ENCODE data around the gene PTPN13. TPM values are rescaled to one million over a fixed set of nuclear protein-coding genes. Genes with fewer than 3 reads are reported as not detected.

The PTPN13 gene
- polyA plus RNA-seq, 1 donor = 6.0 TPM

DNA sequence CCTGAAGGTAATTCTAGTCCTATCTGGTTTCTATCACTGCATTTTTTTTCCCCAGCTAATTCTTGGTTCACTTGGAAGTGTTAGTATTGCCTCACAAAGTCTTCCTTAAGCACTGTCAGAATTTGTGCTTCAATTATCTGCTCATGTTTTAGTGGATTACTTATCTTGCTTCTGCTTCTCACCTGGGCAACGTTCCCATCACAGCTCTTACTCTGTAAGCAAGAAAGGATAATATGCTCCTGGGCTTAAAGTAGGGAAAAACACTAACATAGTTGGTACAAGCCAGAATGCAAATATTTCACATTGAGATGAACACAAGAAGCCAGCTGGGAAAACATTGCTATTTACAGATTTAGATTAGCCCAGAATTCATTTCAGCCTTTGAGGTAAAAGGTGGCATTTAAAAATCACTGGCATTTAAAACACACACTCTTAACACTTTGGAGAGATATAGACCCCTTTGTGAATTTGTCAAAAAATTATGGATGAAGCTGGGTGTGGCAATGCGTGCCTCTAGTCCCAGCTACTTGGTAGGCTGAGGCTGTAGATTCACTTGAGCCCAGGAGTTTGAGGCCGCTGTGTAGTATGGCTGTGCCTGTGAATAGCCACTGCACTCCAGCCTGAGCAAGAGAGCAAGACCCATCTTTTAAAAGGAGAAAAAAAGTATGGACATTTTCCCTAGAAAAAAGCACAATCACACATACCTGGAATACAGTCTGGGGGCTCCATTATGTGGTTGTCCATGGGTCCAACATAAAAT lies 6.6 kb upstream of the PTPN13 start:
- no peak for DNase-seq

DNA sequence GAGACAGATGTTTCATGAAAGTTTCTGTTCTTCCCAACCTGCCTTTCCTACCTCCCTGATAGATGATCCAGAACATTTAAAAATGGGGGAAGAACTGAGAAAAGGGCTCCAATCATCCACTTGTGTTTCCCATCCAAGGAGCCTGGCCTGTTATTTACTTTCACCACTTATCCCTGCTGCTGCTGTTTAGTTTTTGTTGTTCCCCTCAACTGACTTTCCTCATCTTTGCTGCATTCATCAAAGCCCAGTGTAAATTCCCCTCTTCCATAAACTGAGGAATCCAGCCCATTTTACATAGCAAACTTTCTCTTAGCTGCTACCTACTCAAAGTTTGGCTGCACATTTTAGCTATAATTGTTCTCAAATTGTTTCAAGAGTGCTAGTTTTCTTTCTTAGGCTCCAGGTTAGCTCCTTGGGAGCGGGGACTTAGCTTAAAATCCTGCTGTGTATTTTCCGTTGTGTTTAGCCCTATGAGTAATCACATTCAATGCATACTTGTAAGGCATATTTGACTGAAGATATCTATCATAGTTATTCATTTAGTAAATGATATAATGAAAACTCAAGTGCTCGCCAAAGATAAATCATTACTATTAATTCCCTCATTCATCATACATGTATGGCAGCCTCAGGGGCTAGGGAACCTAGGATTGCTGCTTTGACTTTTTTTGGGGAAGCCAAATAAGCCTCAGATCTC lies 1.4 kb upstream of the PTPN13 start:
- DNase-seq = no peak

- DNase-seq = peak; percentile 39
Measured at GRCh38 chr4:86594559-86595425, 677 bp downstream of the PTPN13 start.

- DNase-seq = no peak
Measured at GRCh38 chr4:86595426-86595805, 1.3 kb downstream of the PTPN13 start.

DNA sequence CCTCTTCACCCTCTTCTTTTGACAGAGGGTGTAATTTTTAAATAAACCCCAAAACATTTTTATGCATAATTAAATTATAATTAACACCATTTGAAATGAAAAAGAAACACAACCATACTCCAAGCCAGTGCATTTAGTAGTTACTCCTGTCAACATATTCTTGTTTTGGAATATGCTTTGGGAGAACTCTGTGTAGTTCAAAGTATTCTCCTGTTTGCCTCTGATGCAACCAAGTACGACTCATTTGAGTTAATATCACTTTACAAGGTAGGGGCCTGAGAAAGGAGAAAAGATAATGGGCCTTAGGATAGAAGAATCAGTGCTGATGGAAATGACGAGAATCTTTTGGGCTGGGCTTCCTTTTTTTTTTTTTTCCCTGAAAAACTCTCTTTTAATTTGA lies 2.7 kb downstream of the PTPN13 start:
- DNase-seq = no peak

DNA sequence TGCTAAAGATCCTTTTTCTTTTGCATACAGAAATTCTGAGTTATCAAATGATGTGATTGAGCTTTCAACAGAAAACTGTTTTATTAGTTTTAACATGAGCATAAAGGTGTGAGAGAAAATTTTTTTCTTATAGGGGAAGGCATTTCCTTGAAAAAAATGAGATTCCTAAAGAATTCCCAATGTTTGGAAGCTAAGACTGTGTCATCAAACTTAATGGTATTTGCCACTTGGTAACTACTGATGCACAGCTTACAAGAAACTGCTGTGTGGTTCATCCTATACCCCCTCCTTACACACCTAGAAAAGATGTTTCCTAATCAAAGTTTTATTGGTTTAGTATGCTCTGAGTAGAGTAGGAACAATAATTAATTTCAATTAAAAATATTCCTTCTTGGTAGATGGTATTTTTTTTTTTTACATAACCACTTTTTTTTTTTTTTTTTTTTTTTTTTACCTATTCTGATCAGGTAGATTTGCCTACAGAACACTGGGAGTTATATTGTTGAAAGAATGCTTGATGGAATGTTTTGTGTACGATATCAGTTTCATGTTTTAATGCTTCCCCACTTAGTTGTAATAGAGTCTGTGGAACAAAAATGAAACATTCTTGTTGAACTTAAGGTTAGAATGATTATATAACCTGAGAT lies 6.0 kb downstream of the PTPN13 start:
- no peak for DNase-seq

DNA sequence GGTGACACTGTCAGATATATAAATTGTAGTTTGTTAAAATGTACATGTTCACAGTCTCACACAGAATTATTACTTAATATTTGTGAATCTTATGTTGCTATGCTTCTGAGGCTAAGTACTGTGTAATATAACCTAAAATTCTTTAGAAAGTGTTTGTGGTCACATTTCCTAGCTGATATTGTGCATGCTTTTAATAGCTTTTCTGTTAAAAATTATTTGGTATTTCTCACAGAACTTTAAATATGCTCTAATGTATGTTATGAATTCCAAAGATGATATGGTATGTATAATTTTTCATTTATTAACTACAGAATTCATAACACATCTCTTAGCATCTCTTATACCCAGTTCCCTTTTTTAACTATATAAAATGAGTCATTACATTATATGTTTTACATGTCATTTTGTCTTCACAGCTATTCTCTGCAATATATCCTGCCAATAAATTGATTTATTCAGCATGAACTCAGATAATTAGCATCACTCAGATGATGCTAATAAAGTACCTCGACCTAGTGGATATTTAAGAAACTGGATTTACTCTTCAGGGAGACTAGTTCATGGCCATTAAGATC lies 9.3 kb downstream of the PTPN13 start:
- no peak for DNase-seq

- DNase-seq = no peak
Measured at GRCh38 chr4:86606809-86607208, 12.7 kb downstream of the PTPN13 start.

DNA sequence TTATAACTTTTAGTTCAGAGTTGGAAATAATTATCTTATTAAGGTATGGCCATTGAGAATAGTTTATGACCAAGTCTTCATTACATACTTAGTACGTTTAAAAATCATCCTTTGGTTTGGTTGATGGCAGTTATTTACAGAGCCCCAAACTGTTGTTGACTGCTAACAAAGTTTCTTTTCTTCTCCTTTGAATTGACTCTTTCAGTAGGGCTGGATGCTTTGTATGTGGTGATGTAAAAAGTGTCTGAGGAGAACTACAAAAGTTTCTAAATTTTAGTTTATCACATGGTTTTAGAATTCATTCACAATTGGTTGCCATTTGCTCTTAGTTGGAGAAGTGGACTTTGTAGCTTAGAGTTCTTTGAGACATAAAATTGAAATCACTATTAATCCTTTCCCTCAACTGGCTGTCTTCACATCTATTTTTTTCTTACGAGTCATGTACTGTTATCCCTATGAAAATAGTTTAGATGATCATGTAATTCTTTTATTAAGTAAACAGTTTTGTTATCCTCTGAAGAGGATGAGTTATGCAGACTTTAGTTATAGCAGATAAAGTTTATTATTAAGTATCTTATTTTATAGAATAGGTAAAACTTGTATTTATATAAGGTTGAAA lies 14.8 kb downstream of the PTPN13 start:
- DNase-seq = no peak

DNA sequence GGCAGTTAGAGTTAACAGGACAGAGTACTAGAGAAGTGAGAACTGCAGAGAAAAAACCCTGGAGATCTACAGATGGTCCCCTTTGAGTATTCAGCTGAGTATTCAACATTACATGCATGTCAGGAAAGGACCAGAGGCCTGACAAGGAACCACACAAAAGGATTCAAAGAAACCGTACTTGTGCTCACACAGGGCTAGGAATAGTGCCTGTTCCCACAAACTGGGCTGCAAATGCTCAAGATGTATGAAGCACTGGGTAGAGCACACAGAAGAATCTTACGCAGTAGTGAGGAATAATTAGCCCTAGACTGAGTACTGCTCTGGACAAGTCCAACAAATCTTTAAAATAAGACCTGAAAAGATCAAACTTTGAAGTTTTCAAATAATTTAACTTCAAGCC lies 17.6 kb downstream of the PTPN13 start:
- no peak for DNase-seq

GRCh38 chr4:86613734-86614133 lies 19.6 kb downstream of the PTPN13 start:
- no peak for DNase-seq

GRCh38 chr4:86614865-86615264 lies 20.8 kb downstream of the PTPN13 start:
- no peak for DNase-seq

- DNase-seq = no peak
Measured at GRCh38 chr4:86615501-86615900, 21.4 kb downstream of the PTPN13 start.

DNA sequence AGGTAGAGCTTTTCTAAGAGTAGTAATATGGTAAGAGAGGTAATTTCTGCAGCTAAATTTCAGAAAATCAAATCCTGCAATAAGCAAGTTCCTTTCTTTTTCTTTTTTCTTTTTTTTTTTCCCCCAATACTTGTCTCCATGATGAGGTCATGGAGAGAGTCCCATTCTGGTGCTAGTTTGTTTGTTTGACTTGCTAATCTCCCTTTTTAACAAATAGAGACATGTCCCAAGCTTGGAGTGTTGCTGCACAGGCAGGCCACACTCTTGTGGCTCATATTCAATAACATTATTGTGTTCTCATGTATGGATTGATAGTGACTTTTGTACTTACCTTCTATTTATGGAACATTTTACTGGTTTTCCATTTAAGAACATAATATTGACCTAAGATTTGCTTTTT lies 25.5 kb downstream of the PTPN13 start:
- no peak for DNase-seq

- DNase-seq = no peak
Measured at GRCh38 chr4:86621435-86621834, 27.3 kb downstream of the PTPN13 start.

- DNase-seq = no peak
Measured at GRCh38 chr4:86626066-86626465, 32.0 kb downstream of the PTPN13 start.

DNA sequence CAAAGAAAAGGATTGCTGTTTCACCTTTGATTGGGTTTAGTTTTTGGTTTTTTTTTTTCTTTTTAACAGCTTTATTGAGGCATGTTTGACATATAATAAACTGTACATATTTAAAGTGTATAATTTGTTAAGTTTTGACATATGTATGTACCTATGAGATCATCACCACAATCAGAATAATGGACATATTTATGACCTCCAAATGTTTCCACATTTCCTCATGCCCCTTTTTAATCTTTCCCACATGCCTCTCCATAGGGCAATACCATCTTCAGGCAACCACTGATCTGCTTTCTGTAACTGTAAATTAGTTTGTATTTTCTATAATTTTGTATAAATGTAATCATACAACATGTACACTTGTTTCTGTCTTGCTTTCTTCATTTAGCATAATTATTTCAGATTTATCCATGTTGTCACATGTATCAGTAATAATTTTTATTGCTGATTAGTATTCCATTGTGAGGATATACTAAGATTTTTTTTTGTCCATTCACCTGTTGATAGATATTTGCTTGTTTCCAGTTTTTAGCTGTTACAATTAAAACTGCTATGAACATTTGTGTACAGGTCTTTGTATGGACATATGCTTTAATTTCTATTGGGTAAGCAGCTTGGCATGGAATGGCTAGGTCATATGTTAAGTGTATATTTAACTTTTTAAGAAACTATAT lies 33.5 kb downstream of the PTPN13 start:
- DNase-seq = no peak

DNA sequence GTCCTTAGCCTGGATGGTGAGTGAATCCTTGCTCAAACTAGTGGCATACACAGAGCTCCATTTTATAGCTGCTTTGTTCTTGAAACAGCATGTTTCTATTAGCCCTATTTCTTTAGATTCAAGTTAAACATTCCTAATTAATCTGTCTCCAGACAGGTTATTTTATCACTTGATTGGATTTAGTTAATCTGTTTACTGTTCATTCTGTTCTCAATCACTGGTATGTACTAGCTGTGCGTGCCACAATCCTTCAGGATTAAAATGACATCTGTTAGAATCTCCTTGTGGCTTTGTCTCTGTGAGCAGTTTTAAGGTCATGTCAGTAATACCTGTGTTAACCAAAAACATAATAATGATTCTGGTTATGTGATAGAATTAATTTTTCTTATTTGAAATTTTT lies 36.5 kb downstream of the PTPN13 start:
- no peak for DNase-seq

GRCh38 chr4:86631166-86631565 lies 37.1 kb downstream of the PTPN13 start:
- DNase-seq = no peak

GRCh38 chr4:86633854-86634253 lies 39.7 kb downstream of the PTPN13 start:
- DNase-seq = no peak

- no peak for DNase-seq
Measured at GRCh38 chr4:86640469-86640868, 46.4 kb downstream of the PTPN13 start.
